GM19023 (cell line): ENCODE results near the gene PRDX5.
"Not testable (repeated sequence)": the region's sequence is repeated elsewhere in the genome, so short reads cannot be mapped to it uniquely, and the experiment has no call there.

Source experiments
- ATAC-seq: cut with Tn5 transposase; IDR thresholded peaks from one replicate; pipeline ENCODE4 v1.9.1; 2021; ENCODE audit warnings: mild to moderate bottlenecking, moderate library complexity; ENCODE audit not compliant: unreplicated experiment

The PRDX5 gene

DNA sequence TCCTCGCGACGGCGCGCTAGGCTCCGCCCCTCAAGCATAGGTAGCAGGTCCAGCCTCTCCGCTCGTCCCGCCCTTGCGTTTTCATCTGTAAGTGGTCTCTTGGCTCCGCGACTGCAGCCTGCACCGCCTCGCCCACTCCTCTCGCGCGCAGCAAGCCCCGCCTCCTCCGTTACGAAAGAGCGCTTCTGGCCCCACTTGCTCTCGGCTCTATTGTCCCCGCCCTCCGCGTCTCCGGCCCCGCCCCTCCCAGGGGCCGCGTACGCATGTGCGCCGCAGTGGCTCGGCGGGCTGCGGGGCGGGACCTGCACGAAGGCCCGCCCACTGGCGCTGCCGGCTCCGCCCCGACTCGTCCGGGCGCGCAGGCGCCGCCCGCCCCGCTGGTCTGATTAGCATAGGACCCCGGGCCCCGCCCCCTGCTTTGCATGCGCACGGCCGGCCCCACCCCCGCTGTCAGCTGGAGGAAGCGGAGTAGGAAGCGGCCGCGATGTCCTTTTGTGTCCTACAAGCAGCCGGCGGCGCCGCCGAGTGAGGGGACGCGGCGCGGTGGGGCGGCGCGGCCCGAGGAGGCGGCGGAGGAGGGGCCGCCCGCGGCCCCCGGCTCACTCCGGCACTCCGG lies 12.7 kb upstream of the PRDX5 start, which contains the start of gene ESRRA:
TSS of gene ESRRA (plus strand) at position 450 of the 616 bp plus-strand sequence. CDS start 1,656 bp downstream, outside the sequence.
- ATAC-seq: peak; percentile 66

GRCh38 chr11:64305691-64306562 lies 12.0 kb upstream of the PRDX5 start:
- ATAC-seq: peak; percentile 26

- no peak for ATAC-seq
Observed at GRCh38 chr11:64306563-64306875, 11.4 kb upstream of the PRDX5 start.

GRCh38 chr11:64306876-64307622 lies 10.9 kb upstream of the PRDX5 start:
- ATAC-seq: no peak

DNA sequence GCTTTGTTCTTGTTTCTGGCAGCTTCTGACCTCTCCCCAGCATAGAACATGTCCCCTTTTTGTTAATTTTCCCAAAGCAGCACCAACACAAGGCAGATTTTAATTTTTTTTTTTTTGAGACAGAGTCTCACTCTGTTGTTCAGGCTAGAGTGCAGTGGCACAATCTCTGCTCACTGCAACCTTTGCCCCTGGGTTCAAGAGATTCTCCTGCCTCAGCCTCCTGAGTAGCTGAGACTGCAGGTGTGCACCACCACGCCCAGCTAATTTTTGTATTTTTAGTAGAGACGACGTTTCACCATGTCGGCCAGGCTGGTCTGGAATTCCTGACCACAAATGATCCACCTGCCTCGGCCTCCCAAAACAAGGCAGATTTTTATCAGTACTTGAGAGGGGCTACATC lies 10.1 kb upstream of the PRDX5 start:
- ATAC-seq: not testable (repeated sequence)

DNA sequence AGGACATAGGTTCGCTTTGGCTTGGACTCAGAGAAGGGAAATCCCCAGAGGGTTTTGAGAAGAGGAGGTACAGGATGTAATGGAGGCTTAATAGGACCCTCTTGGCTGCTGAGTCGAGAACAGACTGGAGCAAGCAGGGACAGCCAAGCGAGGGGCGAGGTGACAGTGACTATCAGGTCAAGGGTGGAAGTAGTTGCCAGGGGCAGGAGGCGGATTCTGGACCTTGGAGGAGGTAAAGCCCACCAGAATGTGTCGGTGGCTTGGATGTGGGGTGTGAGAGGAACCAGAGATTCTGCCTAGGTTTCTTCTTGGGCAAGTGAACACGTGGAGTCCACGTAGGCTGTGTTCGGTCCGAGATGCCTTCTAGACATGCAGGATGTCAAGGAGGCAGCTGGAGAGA lies 5.0 kb upstream of the PRDX5 start:
- no peak for ATAC-seq

GRCh38 chr11:64313491-64314145 lies 4.3 kb upstream of the PRDX5 start:
- no peak for ATAC-seq

DNA sequence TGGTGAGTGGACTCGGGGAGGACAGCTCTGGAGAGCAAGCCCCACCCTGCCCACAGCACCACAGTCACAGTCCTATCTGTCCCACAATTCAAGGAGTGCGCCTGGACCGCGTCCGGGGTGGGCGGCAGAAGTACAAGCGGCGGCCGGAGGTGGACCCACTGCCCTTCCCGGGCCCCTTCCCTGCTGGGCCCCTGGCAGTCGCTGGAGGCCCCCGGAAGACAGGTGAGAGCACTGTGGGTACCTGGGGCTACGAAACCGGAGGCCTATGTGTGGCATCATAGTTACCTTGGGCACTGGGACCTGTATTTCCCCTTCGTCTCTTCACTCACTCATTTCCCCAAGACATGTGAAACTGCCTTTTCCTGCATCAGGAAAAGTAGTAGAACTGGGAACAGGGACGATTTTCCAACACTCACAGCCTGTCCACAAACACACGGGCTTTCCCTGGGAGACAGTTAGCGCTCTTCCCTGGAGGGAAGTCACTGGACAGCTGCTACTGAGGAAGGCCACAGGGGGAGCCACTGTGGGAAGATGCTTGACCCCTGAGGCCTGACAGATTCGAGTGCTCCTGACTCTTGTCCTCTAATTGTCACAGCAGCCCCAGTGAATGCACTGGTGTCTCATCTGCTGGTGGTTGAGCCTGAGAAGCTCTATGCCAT lies 3.6 kb upstream of the PRDX5 start:
- no peak for ATAC-seq

DNA sequence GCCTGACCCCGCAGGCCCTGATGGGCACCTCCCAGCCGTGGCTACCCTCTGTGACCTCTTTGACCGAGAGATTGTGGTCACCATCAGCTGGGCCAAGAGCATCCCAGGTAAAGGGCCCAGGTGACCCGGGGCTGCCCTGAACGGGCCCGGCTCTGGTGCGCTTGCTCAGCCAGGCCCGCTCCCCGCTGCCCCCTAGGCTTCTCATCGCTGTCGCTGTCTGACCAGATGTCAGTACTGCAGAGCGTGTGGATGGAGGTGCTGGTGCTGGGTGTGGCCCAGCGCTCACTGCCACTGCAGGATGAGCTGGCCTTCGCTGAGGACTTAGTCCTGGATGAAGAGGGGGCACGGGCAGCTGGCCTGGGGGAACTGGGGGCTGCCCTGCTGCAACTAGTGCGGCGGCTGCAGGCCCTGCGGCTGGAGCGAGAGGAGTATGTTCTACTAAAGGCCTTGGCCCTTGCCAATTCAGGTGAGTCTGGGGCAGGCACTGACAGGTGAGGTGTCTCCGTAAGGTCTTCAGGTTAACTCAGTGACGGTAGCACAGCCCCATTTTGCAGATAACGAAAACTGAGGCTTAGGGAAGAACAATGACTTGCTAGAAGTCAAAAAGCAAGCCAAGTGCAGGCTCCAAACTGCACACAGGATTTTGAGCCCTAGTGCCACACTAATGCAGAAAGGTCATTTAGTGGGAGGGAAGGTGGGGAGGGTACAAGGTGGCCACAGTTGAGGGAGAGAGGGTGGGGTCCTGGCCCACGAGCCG lies 2.9 kb upstream of the PRDX5 start:
- no peak for ATAC-seq

- ATAC-seq: not testable (repeated sequence)
Observed at GRCh38 chr11:64315667-64316526, 2.0 kb upstream of the PRDX5 start.

- ATAC-seq: peak; percentile 0
Observed at GRCh38 chr11:64316672-64317324, 1.1 kb upstream of the PRDX5 start.

DNA sequence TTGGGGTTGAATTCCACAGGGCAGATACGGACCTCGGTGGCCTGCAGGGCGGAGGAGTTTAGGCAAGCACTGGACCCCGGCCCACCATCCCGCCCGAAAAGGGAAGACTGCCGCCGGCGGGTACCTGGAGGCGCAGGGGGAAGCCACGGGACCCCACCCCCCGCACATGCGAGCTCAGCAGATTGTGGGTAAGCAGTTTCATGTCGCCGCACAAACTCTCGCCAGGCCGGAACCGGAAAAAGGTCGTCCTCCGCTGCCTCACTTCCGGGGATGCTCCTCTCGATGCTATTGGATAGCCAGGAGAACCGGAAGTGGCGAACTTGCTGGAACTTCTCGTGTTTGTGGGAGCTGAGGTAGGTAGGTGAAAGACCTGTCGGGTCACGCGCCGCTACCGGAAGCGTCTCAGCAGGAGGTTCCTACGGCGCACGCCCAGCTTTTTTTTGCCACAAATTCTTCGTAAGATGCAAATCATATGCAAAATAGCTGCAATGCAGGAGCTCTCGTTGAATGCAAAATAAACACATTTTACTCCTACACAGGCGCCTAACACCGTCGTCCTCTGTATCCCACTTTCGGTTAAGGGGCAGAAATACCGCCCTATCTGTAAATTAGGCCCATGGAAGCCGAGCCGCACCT lies 478 bp upstream of the PRDX5 start, which contains the start of gene TRMT112:
TSS of gene TRMT112 (minus strand) at position 235 of the 636 bp plus-strand sequence. CDS start at position 202, 33 bp downstream.
- peak; percentile 65 for ATAC-seq

DNA sequence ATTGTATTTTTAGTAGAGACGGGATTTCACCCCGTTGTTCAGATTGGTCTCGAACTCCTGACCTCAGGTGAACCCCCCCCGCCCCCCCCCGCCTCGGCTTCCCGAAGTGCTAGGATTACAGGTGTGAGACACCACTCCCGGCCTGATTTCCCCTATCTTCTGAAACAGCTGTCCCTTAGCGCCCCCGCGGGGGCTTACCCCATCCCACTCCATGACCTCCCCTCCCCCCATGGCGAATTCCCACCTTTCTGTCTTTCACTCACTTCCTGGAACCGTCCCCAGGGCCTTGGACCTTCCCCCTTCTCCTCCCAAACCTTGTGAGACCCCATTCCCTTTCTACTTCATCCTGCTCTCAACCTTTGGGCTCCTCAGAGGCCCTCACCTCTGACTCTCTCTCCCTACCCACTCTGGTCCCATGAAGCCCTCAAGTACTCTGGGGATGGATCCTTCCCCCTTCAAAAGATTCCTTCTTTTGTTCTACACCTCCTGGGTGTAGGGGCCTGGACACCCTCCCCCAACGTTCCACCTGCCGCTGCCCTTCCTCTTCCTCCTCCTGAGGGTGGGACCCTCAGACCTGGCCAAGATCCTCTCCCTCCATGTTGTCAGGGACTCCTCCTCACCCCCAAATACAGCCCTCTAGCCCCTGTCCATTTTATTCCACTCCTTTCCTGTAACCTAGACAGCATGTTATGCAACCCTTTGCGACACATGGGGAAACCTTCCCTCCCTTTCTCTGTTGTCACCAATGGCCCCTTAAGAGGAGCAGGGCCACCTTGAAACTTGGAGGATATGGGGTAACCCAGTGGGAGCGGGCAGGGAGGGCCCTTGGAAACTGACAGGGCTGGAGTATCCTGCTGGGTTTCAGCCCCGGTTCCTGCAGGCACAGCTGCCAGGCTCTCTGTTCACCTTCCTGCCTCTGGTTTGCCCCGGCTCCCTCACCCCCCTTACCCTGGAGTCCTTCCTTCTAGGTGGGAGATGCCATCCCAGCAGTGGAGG lies 1.1 kb downstream of the PRDX5 start:
- no peak for ATAC-seq

GRCh38 chr11:64320556-64320955 lies 2.6 kb downstream of the PRDX5 start:
- no peak for ATAC-seq

- no peak for ATAC-seq
Observed at GRCh38 chr11:64321026-64321425, 3.1 kb downstream of the PRDX5 start.

GRCh38 chr11:64321533-64321932 lies 3.6 kb downstream of the PRDX5 start:
- ATAC-seq: no peak

- ATAC-seq: no peak
Observed at GRCh38 chr11:64322925-64323260, 5.0 kb downstream of the PRDX5 start.
